GM19467 (cell line): ENCODE measurements around the gene DCTN4.
"Not testable (repeated sequence)": the region's sequence is repeated elsewhere in the genome, so short reads cannot be mapped to it uniquely, and the experiment has no call there.

Experiments
- ATAC-seq: cut with Tn5 transposase; IDR thresholded peaks from one replicate; pipeline ENCODE4 v1.9.1; 2021; ENCODE audit warnings: mild to moderate bottlenecking, moderate library complexity; ENCODE audit not compliant: unreplicated experiment

The DCTN4 gene

DNA sequence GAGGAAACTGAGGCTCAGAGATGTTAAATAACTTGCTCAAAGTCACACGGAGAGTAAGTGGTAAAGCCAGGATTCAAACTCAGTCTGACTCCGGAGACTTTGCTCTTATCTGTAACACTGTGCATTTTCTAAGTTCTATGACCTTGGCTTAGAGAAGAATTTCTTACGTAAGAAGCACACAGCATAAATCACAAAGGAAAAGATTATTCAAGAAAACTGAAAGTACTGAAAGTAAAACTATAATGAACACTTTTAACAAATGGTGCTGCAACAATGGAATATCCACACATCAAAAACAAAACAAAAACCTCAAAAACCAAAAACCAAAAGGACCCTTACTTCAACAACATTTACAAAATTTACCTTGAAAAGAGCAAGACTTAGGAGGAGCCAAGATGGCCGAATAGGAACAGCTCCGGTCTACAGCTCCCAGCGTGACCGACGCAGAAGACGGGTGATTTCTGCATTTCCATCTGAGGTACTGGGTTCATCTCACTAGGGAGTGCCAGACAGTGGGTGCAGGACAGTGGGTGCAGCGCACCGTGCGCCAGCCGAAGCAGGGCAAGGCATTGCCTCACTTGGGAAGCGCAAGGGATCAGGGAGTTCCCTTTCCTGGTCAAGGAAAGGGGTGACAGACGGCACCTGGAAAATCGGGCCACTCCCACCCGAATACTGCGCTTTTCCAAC lies 16.2 kb downstream of the DCTN4 start:
- not testable (repeated sequence) for ATAC-seq

DNA sequence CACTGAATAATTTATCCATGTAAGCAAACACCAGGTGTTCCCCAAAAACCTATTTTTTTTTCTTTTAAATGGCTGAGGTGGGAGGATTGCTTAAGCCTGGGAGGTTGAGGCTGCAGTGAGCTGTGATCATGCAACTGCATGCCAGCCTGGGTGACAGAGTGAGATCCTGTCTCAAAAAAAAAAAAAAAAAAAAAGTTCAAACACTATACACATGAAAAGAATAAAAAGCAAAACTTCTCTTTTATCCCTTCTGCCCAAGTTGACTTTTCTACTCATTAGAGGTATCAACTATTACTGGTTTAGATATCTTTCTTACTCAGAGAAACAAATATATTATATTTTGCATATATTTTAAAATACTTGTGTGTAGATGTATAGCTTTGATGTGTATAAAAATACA lies 17.8 kb downstream of the DCTN4 start:
- no peak for ATAC-seq

DNA sequence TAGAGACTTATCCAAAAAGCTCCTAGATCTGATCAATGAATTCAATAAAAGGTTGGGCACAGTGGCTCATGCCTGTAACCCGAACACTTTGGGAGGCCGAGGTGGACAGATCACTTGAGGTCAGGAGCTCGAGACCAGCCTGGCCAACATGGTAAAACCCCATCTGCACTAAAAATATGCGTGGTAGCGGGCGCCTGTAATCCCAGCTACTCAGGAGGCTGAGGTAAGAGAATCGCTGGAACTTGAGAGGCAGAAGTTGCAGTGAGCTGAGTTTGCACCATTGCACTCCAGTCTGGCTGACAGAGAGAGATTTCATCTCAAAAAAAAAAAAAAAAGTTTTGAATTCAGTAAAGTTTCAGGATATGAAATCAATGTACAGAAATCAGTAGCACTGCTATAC lies 20.0 kb downstream of the DCTN4 start:
- no peak for ATAC-seq

DNA sequence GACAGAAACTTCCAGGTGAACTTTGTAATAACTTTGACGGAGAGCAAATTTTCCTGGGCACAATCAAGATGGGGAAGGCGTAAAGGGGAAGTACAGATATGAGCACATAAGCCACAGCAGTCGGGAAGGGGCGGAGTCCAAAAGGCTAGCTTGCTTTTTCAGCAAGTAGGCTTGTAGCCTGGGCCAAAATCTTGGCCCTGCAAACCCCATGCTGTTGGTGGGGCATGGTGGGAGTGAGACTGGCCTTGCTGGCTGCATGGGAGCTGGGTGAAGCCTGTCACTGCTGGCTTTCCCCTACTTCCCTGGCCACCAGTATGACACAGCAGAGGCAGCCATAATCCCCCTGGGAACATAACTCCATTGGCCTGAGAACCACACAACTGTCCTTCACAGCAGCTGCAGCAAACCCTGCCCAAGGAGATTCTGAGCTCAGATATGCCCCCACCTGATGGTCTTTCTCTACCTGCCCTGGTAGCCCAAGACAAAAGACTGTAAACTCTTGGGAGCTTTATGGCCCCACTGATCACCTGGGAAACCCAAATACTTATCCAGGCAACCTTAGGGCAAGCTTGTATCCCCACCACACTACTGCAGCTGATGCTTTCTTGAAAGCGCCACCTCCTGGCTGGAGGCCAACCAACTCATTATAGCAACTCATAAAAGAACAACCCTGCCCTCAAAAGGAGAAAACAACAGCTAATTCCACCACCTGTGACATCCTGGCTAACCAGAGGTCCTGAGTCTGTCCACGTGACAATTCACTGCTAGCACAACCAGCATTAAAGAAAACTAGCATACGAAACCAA lies 24.0 kb downstream of the DCTN4 start:
- no peak for ATAC-seq

DNA sequence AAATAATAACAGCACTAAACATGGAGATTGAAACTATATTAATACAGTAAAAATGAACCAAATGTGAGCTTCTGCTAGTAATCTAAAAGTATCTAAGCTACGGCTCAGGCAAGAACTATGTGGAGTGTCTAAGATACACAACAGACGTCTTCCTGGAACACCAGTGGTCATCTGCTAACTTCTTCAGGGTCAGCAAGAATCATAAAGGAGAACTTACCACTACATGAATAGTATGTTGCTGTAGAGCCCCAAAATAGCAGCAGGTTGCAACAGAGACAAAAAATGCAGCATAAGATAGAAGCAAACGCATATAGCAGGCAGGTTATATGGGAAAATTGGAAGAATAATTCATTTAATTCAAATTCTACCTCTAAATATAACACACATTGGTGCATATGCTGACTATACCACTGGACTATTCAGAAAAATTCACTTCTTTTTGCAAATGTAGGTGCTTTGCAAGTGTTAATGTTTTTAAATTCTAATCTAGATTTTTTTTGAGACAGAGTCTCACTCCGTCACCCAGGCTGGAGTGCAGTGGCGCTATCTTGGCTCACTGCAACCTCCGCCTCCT lies 27.1 kb downstream of the DCTN4 start:
- ATAC-seq: no peak

DNA sequence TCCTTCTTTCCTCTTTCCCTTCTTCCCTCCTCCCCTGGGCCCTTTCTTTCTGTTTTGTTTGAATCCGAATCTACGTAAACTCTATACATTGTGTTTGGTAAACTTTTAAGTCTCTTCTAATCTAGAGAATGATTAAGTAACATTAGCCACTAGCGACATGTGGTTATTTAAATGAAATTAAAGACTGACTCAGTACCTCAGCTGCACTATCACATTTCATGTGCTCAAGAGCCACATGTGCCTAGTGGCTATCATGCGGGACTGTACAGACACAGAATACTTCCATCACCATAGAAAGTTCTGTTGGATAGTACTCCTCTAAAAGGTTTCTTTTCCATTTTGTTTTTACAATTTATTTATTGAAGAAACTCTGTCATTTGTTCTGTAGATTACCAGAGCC lies 29.0 kb downstream of the DCTN4 start:
- ATAC-seq: no peak

DNA sequence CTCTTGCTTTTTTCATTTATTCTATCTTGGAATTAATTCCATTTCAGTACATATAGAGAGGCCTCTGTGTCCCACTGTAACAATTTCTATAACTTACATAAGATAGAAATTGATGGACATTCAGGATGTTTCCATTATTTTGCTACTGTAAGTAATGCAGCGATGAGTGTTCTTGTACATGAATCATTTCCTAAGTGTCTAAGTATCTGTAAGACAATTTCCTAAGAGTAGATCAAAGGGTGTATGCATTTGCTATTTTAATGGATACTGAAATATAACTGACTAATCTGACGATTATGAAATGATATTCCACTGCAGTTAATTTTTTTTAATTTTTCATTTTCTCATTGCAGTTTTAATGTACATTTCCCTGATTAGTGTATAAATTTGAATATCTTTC lies 35.0 kb downstream of the DCTN4 start:
- no peak for ATAC-seq

DNA sequence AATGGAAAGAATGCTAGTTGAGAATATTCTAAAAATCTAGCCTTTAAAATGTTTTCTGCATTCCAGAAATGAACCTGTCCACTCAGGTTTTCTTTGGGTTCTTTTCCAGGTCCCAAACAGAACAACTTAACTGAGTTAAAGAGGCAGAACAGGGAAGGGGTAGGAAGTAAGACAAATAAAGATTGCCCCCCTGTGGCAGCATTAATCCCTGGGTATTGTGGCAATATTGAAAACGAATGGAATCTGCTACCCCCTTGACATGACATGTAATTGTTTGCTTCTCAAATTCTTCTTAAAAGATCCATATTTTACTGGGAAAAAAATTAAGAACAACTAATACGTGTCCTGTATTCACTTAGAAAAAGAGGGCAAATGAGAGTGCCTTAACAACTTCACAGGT lies 48.7 kb downstream of the DCTN4 start:
- no peak for ATAC-seq

DNA sequence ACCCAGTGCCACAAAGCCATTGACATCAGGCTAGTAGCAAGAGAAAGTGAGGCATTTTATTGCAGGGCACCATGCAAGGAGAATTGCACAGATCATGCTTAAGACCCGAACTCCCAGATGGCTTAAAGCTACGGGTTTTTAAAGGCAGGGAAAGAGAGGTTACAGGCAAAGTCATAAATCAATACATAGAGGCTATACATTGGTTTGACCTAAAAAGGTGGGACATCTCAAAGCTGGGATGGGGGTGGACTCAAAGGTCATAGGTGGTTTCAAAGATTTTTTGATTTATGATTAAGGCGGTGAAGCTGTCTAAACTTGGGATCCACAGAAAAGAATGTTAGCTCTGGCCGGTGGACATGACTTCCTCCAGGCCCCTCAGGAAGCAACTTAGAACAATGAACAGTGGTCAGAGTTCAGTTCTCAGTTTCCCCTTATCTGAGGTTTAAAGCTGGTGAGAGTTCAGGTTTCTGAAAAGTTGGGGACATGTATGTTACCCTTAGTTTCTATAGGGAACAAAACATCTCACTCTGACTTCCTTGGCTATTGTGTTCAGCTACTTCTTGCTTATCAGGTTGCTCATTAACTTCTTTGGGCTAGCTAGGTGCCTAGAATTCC lies 51.9 kb downstream of the DCTN4 start:
- ATAC-seq: no peak

DNA sequence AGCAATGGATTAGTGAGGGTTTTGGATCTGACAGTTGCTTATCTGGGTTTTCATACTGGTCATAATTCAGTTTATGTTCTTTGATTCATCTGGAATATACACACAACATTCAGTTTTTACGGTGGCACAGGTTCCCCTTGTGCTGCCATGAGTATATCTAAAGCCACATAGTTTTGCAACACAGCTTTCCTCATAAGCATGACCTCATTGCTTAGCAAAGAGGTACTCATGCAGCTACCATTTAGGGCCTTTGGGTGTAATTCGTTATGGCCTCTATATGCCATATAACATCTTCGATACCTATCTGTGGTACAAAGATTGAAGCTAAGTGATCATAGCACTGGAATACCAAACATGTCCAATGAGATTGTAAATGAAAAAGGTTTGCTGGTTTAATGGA lies 55.1 kb downstream of the DCTN4 start:
- no peak for ATAC-seq

DNA sequence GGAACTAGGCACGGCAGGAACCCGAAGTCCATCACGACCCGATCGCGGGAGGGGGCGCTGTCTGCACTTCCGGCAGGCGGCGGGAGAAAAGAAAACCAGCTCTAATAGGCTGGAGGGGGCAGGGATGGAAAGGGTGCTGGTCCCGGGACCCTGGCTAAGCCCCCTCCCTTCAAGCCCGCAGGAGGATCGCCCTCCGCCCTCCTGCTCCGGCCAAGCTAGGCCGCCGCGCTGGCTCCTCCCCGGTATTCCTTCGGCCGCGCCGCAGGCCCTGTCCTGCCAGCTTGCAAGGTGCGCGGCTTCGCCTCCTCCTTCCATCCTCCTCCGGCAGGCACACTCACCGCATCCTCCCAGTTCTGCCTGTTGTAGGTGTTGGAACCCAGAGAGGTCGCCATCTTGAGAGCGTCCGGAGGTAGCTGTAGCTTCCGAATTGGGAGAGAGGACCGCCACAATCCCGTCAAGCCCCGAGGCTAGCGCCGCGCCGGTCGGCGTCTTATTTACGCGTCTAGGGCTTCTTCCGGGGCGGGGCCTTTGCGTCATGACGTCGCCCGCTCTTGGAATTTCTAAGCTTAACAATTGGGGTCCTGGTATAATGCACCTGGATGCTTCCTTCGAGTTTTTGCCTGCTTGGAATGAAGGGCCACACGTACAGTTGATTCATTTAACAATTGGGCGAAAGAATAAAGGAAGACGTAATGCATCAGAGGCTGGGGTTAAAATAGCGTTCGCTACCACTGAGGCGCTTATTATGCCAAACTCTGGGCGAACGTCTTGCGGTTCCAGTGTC lies 58.0 kb downstream of the DCTN4 start, which contains the start of gene RBM22:
TSS of gene RBM22 (minus strand) at position 469 of the 784 bp plus-strand sequence. CDS start at position 392, 77 bp downstream.
- ATAC-seq: peak; percentile 97

DNA sequence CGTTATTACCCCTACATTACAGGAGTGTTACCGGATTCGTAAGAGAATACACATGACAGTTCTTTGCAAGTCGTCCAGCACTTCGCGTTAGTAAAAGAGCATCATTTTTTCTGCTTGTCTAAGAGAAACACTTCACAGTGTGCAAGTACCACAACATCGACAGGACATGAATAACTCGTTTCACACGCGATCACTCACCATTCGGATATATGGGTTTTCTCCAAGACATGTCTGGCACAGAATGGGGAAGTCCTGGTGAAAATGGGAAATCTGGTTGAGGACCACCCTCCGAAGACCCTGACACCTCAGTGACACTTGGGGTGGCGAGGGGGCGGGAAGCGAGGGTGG lies 58.6 kb downstream of the DCTN4 start:
- no peak for ATAC-seq

DNA sequence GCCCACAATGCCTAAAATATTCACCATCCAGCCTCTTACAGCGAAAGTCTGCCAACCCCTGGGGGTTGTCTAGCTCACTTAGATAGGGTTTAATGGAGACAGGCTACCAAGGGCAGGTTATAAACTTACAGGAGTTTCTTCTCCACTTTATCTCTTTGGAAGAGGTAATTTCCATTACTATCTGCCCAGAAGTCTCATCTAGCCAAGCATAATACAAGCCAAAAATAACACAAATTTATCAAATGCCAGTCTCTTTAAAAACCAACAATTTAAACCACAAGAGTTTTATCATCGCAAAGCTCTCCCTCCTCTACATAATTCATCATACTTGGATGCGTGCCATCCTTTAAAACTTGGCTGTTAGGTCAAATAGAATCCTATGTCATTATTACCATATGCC lies 64.2 kb downstream of the DCTN4 start:
- ATAC-seq: no peak

DNA sequence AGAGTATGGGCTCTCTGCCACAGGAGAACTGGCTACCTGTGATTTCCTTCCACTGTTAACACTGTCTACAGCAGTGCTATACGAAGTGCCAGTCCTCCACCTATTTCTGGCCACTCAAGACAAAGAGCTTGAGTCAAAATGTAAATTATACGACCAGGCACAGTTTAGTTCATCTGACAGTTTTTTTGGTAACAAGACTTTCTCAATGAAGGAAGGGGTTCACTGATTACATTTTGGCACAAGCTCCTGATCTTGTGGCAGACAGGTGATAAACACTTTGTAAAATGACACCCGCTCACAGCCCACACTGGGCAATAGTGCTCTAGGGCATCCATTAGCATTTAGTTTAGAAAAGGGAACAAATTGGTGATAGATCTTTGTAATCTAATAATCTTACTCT lies 66.5 kb downstream of the DCTN4 start:
- no peak for ATAC-seq

DNA sequence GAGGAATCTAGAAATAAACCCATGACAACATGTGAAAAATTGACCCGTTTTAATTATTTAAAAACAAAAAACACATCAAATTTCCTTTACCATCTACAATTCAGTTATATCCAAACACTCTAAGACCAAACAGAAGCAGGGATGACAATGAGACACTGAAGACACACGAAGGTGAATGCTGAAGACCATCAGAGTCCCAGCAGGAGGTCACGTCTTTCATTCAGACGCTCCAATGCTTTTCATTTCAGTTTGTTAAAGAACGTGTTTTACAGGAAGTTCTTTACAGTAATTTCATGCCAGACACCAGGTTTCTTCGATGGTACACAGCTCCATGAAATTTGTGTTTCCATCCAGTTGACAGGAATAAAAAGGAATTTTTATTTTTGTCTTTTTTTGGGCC lies 68.1 kb downstream of the DCTN4 start:
- no peak for ATAC-seq

DNA sequence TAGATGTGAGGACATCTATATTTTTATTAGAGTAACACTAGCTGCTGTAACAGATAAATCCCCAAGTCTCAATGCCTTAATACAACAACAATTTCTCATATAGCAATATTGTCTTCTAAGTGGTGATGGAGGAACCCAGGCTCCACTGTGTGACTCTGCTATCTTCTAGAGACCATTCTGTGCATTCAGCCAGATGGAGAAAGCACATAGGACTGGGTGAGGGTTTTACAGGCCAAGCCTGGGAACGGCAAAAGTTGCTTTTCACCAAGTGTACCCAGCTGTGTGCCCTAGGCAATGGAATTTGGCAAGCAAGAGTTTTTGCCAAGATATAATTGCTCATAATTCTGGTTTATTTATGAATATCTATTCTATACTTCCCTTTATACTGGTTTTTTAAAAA lies 69.7 kb downstream of the DCTN4 start:
- no peak for ATAC-seq

DNA sequence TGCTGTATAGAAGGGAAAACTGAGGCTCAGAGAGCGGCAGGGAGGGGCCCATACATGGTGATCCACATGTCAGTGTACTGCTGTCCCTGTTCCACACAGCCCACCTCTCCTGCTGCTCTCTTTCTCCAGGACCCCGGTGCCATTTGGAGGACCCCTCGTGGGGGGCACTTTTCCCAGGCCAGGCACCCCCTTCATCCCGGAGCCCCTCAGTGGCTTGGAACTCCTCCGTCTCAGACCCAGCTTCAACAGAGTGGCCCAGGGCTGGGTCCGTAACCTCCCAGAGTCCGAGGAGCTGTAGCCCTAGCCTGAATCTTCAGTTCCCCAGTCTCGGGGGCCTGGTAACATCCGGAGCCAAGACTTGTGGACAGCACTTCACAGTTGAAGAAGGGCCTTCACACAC lies 82.2 kb downstream of the DCTN4 start:
- ATAC-seq: no peak

DNA sequence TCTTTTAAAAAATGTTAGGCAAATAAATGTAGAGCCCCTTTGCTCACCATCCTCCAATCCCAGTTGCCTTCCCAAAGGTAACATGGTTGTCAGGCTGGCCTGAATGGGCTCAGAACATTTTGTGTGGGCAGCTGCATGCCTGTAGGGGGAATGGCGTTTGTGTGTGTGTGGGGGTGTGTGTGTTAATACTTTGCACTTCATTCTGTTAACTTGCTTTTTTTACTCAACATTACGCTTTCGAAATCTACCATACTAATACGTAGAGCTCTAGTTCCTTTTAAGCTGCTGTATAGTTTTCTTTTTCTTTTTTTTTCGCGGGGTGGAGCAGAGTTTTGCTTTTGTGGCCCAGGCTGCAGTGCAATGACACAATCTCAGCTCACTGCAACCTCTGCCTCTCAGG lies 83.7 kb downstream of the DCTN4 start:
- ATAC-seq: no peak

DNA sequence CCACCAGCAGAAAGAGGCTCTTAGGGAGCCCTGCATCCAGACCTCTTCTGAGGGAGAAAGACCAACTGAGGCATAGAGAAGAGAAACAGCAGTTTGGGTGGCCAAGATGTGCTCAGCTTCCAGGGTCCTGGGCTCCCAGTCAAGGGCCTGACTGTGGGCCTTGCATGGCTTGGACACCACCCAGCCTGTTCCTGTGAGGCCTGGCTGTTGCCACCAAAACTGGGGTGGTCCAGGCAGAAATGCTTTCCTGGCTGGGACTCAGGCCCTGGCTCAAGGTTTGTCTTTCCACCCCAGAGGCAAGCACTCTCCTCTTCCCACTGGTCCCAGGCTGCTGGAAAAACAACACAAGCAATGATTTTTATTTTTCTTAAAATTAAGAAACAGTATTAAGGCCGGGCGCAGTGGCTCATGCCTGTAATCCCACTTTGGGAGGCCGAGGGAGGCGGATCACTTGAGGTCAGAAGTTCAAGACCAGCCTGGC lies 84.4 kb downstream of the DCTN4 start:
- no peak for ATAC-seq

DNA sequence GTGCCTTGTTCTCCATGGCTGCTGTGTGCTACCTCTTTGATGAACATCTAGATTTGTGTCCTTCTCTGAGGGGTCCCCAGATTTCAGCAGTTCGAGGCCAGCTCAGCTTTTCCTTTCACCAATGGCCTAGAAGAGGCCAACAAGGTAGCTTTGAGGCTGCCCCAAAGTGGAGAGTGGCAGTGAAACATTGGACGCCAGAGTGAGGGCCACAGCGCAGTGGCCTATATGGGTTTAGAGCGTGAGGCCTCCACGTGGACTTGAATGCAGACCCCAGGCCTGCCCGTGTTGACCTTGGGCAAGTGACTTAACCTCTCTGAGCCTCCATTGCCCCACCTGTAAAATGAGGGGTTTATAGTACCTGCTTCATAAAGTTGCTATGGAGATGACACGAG lies 85.9 kb downstream of the DCTN4 start:
- ATAC-seq: no peak
